HG03280 (cell line): ENCODE data around the gene COX4I1.

Experiments used
- ATAC-seq: cut with Tn5 transposase; IDR thresholded peaks from one replicate; pipeline ENCODE4 v1.9.1; 2021; ENCODE audit warnings: mild to moderate bottlenecking, moderate library complexity; ENCODE audit not compliant: unreplicated experiment

COX4I1 gene

DNA sequence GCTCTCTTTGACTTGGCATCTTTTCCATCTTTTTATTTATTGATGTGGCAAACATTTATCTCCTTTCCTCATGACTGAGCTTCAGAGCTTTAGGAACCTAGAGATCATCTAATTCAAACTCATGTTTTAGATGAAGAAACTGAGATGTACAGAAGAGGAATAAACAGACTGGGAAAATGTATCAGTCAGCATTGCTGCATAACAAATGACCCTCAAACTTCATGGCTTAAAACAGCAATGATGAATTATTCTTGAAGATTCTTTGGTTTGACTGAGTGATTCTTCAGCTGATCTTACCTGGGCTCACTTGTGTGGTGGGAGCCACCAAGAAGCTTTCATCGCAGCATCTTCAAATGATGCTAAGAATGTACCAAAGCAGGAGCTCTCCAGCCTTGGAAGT lies 55.4 kb downstream of the COX4I1 start:
- no peak for ATAC-seq

DNA sequence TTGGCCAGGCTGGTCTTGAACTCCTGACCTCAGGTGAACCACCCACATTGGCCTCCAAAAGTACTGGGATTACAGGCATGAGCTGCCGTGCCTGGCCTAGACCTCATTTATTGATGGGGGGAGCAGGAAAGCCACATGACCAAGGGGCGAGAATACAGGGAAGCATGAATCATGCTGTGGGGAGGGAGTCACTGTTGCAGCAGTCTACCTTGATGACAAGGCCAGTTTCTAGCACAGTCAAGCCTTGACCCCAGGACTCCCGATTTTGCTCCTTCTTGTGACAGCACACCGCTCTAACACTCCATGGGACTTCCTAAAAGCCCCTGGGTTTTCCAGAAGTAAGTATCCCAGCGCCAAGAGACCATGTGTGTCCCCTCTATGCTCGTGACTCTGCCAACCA lies 56.6 kb downstream of the COX4I1 start:
- ATAC-seq, result no peak

GRCh38 chr16:85856585-85856984 lies 57.1 kb downstream of the COX4I1 start:
- ATAC-seq, result no peak
